Measurements from ENCODE around the gene CDKN2C.

Gene CDKN2C

GRCh38 chr1:50978144-50978851 lies 8.3 kb downstream of the CDKN2C start (continued):
- TF ChIP-seq GLIS1 (tag by site-specific recombination; IDR thresholded peaks at IDR 0.05), result peak; percentile 71
- peak; percentile 89 for TF ChIP-seq PATZ1 (tag by site-specific recombination; IDR thresholded peaks at IDR 0.05)
- no peak for TF ChIP-seq ZNF639 (tag by site-specific recombination; IDR thresholded peaks at IDR 0.05)
- TF ChIP-seq ZXDB (tag by site-specific recombination; IDR thresholded peaks at IDR 0.05), result 0 out of 2 replicates have a peak, but pooled peaks have one; percentile 14
- peak; percentile 52; the same call in 1 of the 2 replicates for TF ChIP-seq PRDM4 (tag by site-specific recombination; IDR thresholded peaks at IDR 0.05)
- TF ChIP-seq ZBTB7A (tag by site-specific recombination; IDR thresholded peaks at IDR 0.05; ENCODE audit: low read depth), result peak; percentile 80; the same call in 1 of the 2 replicates
- TF ChIP-seq WT1 (tag by site-specific recombination; IDR thresholded peaks at IDR 0.05), result peak; percentile 89
- 0 out of 2 replicates have a peak, but pooled peaks have one; percentile 21 for TF ChIP-seq MZF1 (tag by site-specific recombination; IDR thresholded peaks at IDR 0.05; ENCODE audit: borderline replicate concordance)
- no peak for TF ChIP-seq EGR2 (tag by site-specific recombination; IDR thresholded peaks at IDR 0.05; ENCODE audit: low read depth)
- peak; percentile 52; the same call in 1 of the 2 replicates for TF ChIP-seq SCRT1 (tag by site-specific recombination; IDR thresholded peaks at IDR 0.05; ENCODE audit: borderline replicate concordance)
- peak; percentile 55; the same call in 1 of the 2 replicates for TF ChIP-seq TSHZ1 (tag by site-specific recombination; IDR thresholded peaks at IDR 0.05; ENCODE audit: borderline replicate concordance)
- TF ChIP-seq ZNF423 (tag by site-specific recombination; IDR thresholded peaks at IDR 0.05), result peak; percentile 77; the same call in 1 of the 2 replicates
- peak; percentile 20; the same call in 1 of the 2 replicates for TF ChIP-seq ZNF596 (tag by site-specific recombination; IDR thresholded peaks at IDR 0.05)
- 0 out of 2 replicates have a peak, but pooled peaks have one; percentile 32 for TF ChIP-seq ZNF76 (tag by site-specific recombination; IDR thresholded peaks at IDR 0.05; ENCODE audit: borderline replicate concordance, low read depth)
- TF ChIP-seq ZSCAN4 (tag by site-specific recombination; IDR thresholded peaks at IDR 0.05), result 0 out of 2 replicates have a peak, but pooled peaks have one; percentile 16
- no peak for TF ChIP-seq ZNF140 (tag by site-specific recombination; IDR thresholded peaks at IDR 0.05)
- TF ChIP-seq ZNF157 (tag by site-specific recombination; IDR thresholded peaks at IDR 0.05), result no peak
- no peak for TF ChIP-seq ZNF514 (tag by site-specific recombination; IDR thresholded peaks at IDR 0.05)
- TF ChIP-seq ZNF2 (tag by site-specific recombination; IDR thresholded peaks at IDR 0.05), result peak; percentile 27; the same call in 1 of the 2 replicates
- peak; percentile 70 for TF ChIP-seq ZBTB20 (tag by site-specific recombination; IDR thresholded peaks at IDR 0.05)
- no peak; the same call in 1 of the 2 replicates for TF ChIP-seq FEZF1 (tag by site-specific recombination; IDR thresholded peaks at IDR 0.05)
- 0 out of 2 replicates have a peak, but pooled peaks have one; percentile 26 for TF ChIP-seq SP7 (tag by site-specific recombination; IDR thresholded peaks at IDR 0.05)
- peak; percentile 51; the same call in 1 of the 2 replicates for TF ChIP-seq YY1 (tag by site-specific recombination; IDR thresholded peaks at IDR 0.05)
- TF ChIP-seq INSM2 (tag by site-specific recombination; IDR thresholded peaks at IDR 0.05), result peak; percentile 30; the same call in 1 of the 2 replicates
- TF ChIP-seq GFI1B (tag by site-specific recombination; IDR thresholded peaks at IDR 0.05), result no peak
- TF ChIP-seq ZBTB8A (tag by site-specific recombination; IDR thresholded peaks at IDR 0.05), result peak; percentile 92
- TF ChIP-seq ZNF621 (tag by site-specific recombination; IDR thresholded peaks at IDR 0.05), result no peak

Data from HEK293 (cell line).